Measurements from ENCODE around the gene GNA12.

DNA sequence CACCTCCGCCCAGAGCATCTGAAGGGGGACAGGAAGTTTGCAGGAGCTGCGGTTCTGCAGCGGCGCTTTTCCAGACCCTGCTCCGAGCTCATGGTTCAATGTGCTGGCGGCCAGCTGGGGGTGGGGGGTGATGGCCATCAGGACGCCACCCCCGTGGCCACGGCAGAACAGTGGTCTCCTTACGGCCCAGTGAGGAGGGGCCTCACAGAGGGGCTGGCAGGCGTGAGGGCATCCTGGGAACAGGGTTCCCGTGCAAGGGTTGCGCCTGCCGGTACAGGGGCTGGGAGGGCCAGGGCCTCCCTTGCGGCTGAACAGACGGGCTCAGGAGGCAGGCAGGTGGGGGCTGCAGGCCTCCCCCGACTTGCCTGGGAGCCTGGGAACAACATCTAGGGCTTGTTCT lies 39.0 kb upstream of the GNA12 start:
- TF ChIP-seq GATA3 (IDR thresholded peaks at IDR 0.05; ENCODE audit: low read depth, low read length), result no peak
- TF ChIP-seq GATA2 (IDR thresholded peaks at IDR 0.05; ENCODE audit: low read depth, low read length), result no peak

Data from SH-SY5Y (cell line).